ENCODE data around the gene SLC6A9. TPM values are rescaled to one million over a fixed set of nuclear protein-coding genes. Genes with fewer than 3 reads are reported as not detected.
A peak's percentile ranks its signal among the peaks of the same experiment; 100 is the strongest.

SLC6A9 gene
- total RNA-seq, 1 donor from 2014 or later: 19.2 TPM

DNA sequence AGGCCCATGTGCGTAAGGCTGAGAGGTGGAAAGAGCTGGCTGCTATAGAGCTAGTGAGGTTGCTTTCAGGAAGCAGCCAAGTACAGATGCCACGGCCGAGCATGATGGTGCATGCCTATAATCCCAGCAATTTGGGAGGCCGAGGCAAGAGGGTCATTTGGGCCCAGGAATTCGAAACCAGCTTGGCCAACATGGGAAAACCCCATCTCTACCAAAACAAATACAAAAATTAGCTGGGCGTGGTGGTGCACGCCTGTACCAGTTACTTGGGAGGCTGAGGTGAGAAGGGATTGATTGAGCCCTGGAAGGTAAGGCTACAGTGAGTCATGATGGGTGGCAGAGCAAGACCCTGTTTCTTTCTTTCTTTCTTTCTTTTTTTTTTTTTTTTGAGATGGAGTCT, 37.2 kb downstream of the SLC6A9 start:
- no peak overlapping the region for H3K4me3 ChIP-seq
- H3K27me3 ChIP-seq: no peaks in the 10 kb centered on the region
- no peaks in the 10 kb centered on the region for H3K9me3 ChIP-seq
- no peaks in the 10 kb centered on the region for H3K36me3 ChIP-seq
- H3K27ac ChIP-seq: no peak overlapping the region
- DNase-seq: no peak
- intact Hi-C loops (cut with DNase I): no loop called here
- H3K4me1 ChIP-seq: peaks cover 10% of the 10 kb centered on the region
- ATAC-seq: no peak
- TF ChIP-seq, protein P1, sequence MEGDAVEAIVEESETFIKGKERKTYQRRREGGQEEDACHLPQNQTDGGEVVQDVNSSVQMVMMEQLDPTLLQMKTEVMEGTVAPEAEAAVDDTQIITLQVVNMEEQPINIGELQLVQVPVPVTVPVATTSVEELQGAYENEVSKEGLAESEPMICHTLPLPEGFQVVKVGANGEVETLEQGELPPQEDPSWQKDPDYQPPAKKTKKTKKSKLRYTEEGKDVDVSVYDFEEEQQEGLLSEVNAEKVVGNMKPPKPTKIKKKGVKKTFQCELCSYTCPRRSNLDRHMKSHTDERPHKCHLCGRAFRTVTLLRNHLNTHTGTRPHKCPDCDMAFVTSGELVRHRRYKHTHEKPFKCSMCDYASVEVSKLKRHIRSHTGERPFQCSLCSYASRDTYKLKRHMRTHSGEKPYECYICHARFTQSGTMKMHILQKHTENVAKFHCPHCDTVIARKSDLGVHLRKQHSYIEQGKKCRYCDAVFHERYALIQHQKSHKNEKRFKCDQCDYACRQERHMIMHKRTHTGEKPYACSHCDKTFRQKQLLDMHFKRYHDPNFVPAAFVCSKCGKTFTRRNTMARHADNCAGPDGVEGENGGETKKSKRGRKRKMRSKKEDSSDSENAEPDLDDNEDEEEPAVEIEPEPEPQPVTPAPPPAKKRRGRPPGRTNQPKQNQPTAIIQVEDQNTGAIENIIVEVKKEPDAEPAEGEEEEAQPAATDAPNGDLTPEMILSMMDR (IDR thresholded peaks at IDR 0.05): no peak

DNA sequence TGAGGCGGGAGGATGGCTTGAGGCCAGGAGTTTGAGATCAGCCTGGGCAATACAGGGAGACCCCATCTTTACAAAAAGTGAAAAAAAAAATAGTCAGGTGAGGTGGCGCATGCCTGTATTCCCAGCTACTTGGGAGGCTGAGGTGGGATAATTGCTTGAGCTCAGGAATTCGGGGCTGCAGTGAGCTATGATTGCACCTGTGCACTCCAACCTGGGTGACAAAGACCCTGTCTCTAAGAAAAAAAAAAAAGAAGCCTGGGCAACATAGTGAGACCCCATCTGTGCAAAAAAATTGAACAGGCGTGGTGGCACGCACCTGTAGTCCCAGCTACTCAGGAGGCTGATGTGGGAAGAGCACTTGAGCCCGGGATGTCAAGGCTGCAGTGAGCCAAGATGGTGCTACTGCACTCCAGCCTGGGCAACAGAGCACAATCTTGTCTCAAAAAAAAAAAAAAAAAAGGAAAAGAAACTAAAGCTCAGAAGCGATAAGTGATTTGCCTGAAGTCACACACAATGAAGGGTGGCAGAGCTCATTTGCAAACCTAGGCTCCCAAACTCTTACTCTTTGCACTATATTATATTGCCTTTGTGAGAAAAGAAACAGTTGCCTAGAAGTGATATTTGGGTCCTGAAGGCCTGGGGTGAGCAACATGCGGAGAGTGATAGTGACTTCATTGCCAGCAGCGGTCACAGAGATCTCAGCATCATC, 37.9 kb downstream of the SLC6A9 start:
- TF ChIP-seq, protein P1 (IDR thresholded peaks at IDR 0.05): no peak
- Histone ChIP-seq H3K27me3 (no peaks in the 10 kb centered on the region), H3K36me3 (no peaks in the 10 kb centered on the region), H3K4me3 (no peak overlapping the region), H3K9me3 (no peaks in the 10 kb centered on the region), H3K27ac (no peak overlapping the region), H3K4me1 (peaks cover 10% of the 10 kb centered on the region)
- DNase-seq (no peak), ATAC-seq (no peak)
- intact Hi-C loops (cut with DNase I): no loop called here

GRCh38 chr1:43992232-43992995, 38.8 kb downstream of the SLC6A9 start:
- DNase-seq: no peak
- H3K4me1 ChIP-seq: peaks cover 10% of the 10 kb centered on the region
- H3K27ac ChIP-seq: peak overlapping the region; percentile 85
- intact Hi-C loops (cut with DNase I): no loop called here
- no peaks in the 10 kb centered on the region for H3K36me3 ChIP-seq
- H3K9me3 ChIP-seq: no peaks in the 10 kb centered on the region
- H3K27me3 ChIP-seq: no peaks in the 10 kb centered on the region
- peak overlapping the region; percentile 78 for H3K4me3 ChIP-seq
- TF ChIP-seq, protein P1 (IDR thresholded peaks at IDR 0.05): no peak
- ATAC-seq: no peak

DNA sequence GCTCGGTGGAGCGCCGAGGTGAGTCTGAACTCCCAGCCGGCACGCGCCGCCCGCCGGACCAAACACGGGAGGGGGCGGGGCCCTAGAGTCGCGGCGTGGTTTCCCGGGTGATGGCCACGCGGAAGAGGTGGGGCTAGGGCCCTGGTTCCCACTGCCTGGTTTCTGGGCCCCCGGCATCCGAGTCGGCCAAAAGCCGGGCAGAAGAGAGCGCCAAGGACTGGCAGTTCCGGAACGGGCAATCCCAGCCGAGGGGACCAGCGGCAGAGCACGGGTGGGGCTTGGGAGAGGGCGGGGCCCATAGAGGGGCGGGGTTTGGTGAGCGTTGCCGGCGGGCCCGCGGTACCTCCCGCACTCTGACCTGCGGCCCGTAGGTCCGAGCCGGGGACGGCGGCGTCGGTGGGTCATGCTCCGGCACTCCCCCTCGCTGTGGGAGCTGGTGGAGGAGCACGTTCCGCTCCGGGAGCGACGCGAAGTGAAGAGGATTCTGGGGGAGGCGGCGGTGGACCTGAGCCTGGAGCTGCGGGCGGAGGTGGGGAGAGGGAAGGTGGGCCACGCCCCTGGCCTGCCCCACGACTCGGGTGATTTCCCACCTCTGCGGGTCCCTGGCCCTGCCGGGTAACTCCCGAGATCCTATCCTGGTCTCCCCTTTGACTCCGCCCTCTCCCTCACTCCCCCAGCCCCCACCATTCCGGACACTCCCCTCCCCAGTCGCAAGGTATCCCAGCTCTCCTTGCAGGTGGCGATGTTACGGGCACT, 39.6 kb downstream of the SLC6A9 start, which contains the start of gene CCDC24:
CCDC24 (plus strand) TSS at position 124 of the 756 bp plus-strand sequence; CDS start at position 404, 280 bp downstream.
- intact Hi-C loops (cut with DNase I): no loop called here
- Histone ChIP-seq H3K4me3 (peak within 1 kb of the TSS; percentile 78), H3K27ac (peak within 1 kb of the TSS; percentile 85), H3K36me3 (no peaks in the 10 kb centered on the region), H3K9me3 (no peaks in the 10 kb centered on the region), H3K4me1 (peaks cover 10% of the 10 kb centered on the region), H3K27me3 (no peaks in the 10 kb centered on the region)
- DNase-seq: peak; percentile 94
- ATAC-seq: peak; percentile 90
- TF ChIP-seq, protein P1 (IDR thresholded peaks at IDR 0.05): no peak

- no peaks in the 10 kb centered on the region for H3K9me3 ChIP-seq
- peak overlapping the region; percentile 78 for H3K4me3 ChIP-seq
- no peaks in the 10 kb centered on the region for H3K36me3 ChIP-seq
- H3K27ac ChIP-seq: peak overlapping the region; percentile 85
- H3K27me3 ChIP-seq: no peaks in the 10 kb centered on the region
- no peak for ATAC-seq
- DNase-seq: no peak
- TF ChIP-seq, protein P1 (IDR thresholded peaks at IDR 0.05): no peak
- peaks cover 10% of the 10 kb centered on the region for H3K4me1 ChIP-seq
- intact Hi-C loops (cut with DNase I): no loop called here
Observed at GRCh38 chr1:43991200-43991475, 40.1 kb downstream of the SLC6A9 start.

All from upper lobe of right lung (tissue), 1 donor.